ENCODE measurements around the gene OR52B6.

- TF ChIP-seq POLR2A (IDR thresholded peaks at IDR 0.05): no peak
- no peak for TF ChIP-seq CTCF (IDR thresholded peaks at IDR 0.05)
These were observed 10.9 kb downstream of the OR52B6 start for GRCh38 chr11:5591613-5592012.

Measured in heart left ventricle (tissue), 13 donors.